Left renal cortex interstitium (tissue), 4 donors: ENCODE measurements around the gene CATSPERZ. TPM values are rescaled to one million over a fixed set of nuclear protein-coding genes. Genes with fewer than 3 reads are reported as not detected.
A peak's percentile ranks its signal among the peaks of the same experiment; 100 is the strongest.
"Not testable (repeated sequence)": the region's sequence is repeated elsewhere in the genome, so short reads cannot be mapped to it uniquely, and the experiment has no call there.

Source experiments
- DNase-seq, 4 donors: peaks; one replicate each; pipeline ENCODE4 v3.0.0-alpha.2; 2013; ENCODE audit warnings: low read depth in 4 of 4, low spot score in 2 of 4, missing footprints in 1 of 4
- polyA plus RNA-seq, 4 donors: library from polyadenylated mRNA; unstranded; fragments of 120-200 nt; gene quantifications; one replicate each; pipeline ENCODE4 v1.2.1, GENCODE V29; 2013; ENCODE audit not compliant: insufficient read length in 4 of 4

CATSPERZ gene
- polyA plus RNA-seq, 4 donors, result 0.19 TPM; not detected in 3

- DNase-seq, result no peak
Observed at GRCh38 chr11:64297699-64298358, 2.3 kb upstream of the CATSPERZ start.

- DNase-seq, result no peak
Observed at GRCh38 chr11:64298966-64299846, 952 bp upstream of the CATSPERZ start.

GRCh38 chr11:64303109-64304031 lies 3.2 kb downstream of the CATSPERZ start:
- no peak for DNase-seq

GRCh38 chr11:64304032-64304315 lies 3.8 kb downstream of the CATSPERZ start:
- no peak for DNase-seq

DNA sequence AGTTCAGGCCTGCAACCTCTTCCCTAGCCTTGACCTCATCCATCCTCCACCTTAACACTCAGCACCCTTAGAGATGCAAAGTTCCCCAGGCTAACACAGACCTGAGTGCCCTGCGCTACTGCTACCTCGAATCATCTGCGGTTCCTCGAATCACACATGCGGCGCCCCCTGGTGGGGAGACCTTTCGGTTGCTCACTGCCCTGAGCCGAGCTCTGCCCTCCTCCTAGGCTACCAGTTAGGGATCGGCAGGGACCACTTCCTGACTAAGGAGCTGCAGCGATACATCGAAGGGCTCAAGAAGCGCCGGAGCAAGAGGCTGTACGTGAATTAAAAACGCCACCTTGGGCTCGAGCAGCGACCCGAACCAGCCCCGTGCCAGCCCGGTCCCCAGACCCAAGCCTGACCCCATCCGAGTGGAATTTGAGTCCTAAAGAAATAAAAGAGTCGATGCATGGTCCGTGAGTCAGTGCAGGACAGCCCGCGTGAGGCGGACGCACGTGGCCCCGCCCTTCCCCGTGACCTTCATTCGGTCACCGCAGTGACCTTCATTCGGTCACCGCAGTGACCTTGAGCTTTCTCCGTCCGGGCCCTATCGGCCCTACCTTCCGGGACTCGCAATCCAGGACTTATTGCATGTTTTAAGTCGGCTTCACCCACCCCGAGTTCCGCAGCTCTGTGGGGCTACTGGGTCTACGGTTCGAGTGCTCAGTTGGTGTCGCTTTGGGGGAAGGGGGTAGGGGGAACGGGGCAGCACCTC lies 4.3 kb downstream of the CATSPERZ start:
- peak in 2 of 4 donors; percentile 69 to 79 for DNase-seq

DNA sequence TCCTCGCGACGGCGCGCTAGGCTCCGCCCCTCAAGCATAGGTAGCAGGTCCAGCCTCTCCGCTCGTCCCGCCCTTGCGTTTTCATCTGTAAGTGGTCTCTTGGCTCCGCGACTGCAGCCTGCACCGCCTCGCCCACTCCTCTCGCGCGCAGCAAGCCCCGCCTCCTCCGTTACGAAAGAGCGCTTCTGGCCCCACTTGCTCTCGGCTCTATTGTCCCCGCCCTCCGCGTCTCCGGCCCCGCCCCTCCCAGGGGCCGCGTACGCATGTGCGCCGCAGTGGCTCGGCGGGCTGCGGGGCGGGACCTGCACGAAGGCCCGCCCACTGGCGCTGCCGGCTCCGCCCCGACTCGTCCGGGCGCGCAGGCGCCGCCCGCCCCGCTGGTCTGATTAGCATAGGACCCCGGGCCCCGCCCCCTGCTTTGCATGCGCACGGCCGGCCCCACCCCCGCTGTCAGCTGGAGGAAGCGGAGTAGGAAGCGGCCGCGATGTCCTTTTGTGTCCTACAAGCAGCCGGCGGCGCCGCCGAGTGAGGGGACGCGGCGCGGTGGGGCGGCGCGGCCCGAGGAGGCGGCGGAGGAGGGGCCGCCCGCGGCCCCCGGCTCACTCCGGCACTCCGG lies 5.0 kb downstream of the CATSPERZ start, which contains the start of gene ESRRA:
Gene ESRRA (plus strand): TSS at position 450 of the 616 bp plus-strand sequence. CDS start 1,656 bp downstream, outside the sequence.
- DNase-seq, result peak; percentile 90 to 96 (median 94)

DNA sequence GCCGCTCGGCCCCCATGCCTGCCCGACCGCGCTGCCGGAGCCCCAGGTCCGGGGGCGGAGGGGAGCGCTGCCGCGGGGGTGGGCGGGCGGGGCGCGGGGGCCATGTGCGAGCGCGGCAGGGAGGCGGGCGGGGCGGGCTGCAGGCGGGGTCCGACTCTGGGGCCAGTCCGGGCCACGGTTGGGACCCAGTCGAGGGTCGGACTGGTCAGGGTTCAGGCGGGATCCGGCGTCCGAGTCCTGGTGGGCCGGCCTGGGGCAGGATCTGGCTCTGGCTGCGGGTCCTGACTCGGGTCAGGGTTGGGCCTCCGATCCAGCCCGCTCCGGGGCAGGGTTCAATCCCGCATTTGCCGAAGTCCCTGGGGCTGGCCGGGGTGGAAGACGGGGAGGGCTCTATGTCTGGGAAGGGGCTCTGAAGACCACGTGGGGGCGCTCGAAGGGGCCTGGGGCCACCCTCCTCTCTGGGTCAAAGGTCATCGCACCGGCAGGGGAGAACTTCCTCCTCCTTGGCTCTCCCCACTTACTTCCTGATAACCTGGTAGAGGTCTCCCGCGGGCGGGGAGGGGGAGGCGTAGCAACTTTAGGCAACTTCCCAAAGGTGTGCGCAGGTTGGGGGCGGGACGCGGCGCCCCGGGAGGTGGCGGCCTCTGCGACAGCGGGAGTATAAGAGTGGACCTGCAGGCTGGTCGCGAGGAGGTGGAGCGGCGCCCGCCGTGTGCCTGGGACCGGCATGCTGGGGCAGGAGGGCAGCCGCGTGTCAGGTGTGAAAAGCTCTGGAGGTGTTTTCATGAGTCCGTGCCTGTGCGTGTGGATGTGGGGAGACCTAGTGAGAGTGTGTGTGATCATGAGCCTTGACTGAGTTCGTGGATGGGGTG lies 5.8 kb downstream of the CATSPERZ start:
- no peak for DNase-seq

DNA sequence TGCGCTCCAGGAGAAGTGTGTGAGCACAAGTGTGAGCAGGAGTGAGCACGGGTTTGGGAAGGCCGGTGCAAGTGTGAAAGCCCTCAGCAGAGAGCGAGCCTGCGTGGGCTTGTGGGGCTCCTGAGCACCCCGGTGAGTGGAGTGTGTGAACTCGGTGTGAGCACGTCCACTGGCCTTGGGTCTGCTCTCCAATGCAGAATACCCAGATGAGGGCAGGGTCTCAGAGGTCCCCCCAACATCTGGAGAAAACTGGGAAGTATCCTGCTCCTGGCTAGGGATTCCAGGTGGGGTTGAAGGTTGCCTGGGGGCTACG lies 6.4 kb downstream of the CATSPERZ start:
- no peak for DNase-seq

- no peak for DNase-seq
Observed at GRCh38 chr11:64306876-64307622, 6.9 kb downstream of the CATSPERZ start.

DNA sequence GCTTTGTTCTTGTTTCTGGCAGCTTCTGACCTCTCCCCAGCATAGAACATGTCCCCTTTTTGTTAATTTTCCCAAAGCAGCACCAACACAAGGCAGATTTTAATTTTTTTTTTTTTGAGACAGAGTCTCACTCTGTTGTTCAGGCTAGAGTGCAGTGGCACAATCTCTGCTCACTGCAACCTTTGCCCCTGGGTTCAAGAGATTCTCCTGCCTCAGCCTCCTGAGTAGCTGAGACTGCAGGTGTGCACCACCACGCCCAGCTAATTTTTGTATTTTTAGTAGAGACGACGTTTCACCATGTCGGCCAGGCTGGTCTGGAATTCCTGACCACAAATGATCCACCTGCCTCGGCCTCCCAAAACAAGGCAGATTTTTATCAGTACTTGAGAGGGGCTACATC lies 7.6 kb downstream of the CATSPERZ start:
- not testable (repeated sequence) for DNase-seq

DNA sequence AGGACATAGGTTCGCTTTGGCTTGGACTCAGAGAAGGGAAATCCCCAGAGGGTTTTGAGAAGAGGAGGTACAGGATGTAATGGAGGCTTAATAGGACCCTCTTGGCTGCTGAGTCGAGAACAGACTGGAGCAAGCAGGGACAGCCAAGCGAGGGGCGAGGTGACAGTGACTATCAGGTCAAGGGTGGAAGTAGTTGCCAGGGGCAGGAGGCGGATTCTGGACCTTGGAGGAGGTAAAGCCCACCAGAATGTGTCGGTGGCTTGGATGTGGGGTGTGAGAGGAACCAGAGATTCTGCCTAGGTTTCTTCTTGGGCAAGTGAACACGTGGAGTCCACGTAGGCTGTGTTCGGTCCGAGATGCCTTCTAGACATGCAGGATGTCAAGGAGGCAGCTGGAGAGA lies 12.8 kb downstream of the CATSPERZ start:
- no peak for DNase-seq

GRCh38 chr11:64313491-64314145 lies 13.5 kb downstream of the CATSPERZ start:
- no peak for DNase-seq

- no peak for DNase-seq
Observed at GRCh38 chr11:64314146-64314804, 14.1 kb downstream of the CATSPERZ start.

GRCh38 chr11:64314805-64315561 lies 14.8 kb downstream of the CATSPERZ start:
- DNase-seq, result no peak

- not testable (repeated sequence) for DNase-seq
Observed at GRCh38 chr11:64315667-64316526, 15.7 kb downstream of the CATSPERZ start.
